Measurements from ENCODE around the gene COL4A6.
"Not testable (repeated sequence)": the region's sequence is repeated elsewhere in the genome, so short reads cannot be mapped to it uniquely, and the experiment has no call there.

The COL4A6 gene

GRCh38 chrX:108415146-108415545, 23.1 kb downstream of the COL4A6 start:
- H3K4me3 ChIP-seq (ENCODE audit: low read length): no peak overlapping the region
- DNase-seq (ENCODE audit: low read depth): no peak
- no peak for TF ChIP-seq CTCF (IDR thresholded peaks at IDR 0.05; ENCODE audit: insufficient read depth, low read depth, low read length, missing control alignments)

GRCh38 chrX:108412783-108413182, 25.4 kb downstream of the COL4A6 start:
- DNase-seq (ENCODE audit: low read depth): peak; percentile 33
- TF ChIP-seq CTCF (IDR thresholded peaks at IDR 0.05; ENCODE audit: insufficient read depth, low read depth, low read length, missing control alignments): no peak
- no peak overlapping the region for H3K4me3 ChIP-seq (ENCODE audit: low read length)

- peak; percentile 84 for DNase-seq (ENCODE audit: low read depth)
- TF ChIP-seq CTCF (IDR thresholded peaks at IDR 0.05; ENCODE audit: insufficient read depth, low read depth, low read length, missing control alignments): no peak
- H3K4me3 ChIP-seq (ENCODE audit: low read length): no peak overlapping the region
Measured at GRCh38 chrX:108399418-108400165, 38.6 kb downstream of the COL4A6 start.

- peak overlapping the region; percentile 25 for H3K4me3 ChIP-seq (ENCODE audit: low read length)
- TF ChIP-seq CTCF (IDR thresholded peaks at IDR 0.05; ENCODE audit: insufficient read depth, low read depth, low read length, missing control alignments): no peak
- peak; percentile 86 for DNase-seq (ENCODE audit: low read depth)
Measured at GRCh38 chrX:108397627-108398391, 40.4 kb downstream of the COL4A6 start.

- no peak for DNase-seq (ENCODE audit: low read depth)
- H3K4me3 ChIP-seq (ENCODE audit: low read length): no peak overlapping the region
- TF ChIP-seq CTCF (IDR thresholded peaks at IDR 0.05; ENCODE audit: insufficient read depth, low read depth, low read length, missing control alignments): no peak
Measured at GRCh38 chrX:108396986-108397385, 41.2 kb downstream of the COL4A6 start.

DNA sequence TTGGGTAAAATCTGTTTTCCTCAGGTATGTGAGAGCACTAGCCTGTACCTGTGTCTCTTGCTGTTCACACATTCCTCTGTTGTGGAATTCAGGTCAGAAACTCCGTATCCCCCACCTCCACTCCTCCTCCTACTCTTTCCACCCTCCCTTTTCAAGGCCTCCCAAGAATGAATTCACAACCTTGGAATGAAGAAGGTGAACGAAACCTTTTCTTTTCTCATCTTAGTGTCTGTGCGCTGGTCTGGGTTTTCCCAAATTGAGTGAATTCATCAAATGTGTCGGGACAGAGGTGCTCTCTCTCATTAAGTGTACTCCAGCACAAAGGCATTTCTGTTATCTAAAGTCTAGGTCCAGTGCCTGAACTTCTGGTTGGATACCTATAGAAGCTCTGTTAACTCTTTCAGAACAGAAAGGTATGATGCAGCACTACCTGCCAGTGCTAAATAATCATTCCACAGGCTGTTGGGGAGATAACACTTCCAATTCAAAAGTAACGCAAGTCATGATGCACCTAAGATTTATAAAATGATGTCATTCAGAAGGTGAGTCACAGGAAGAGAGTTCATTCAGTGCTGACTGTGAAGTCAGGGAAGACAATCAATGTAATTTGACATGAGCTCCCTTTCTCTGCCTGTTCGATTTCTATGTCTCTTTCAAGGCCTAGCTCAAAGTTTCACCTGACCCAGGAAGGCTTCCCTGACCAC, 41.9 kb downstream of the COL4A6 start:
- DNase-seq (ENCODE audit: low read depth): peak; percentile 87
- no peak for TF ChIP-seq CTCF (IDR thresholded peaks at IDR 0.05; ENCODE audit: insufficient read depth, low read depth, low read length, missing control alignments)
- no peak overlapping the region for H3K4me3 ChIP-seq (ENCODE audit: low read length)

DNA sequence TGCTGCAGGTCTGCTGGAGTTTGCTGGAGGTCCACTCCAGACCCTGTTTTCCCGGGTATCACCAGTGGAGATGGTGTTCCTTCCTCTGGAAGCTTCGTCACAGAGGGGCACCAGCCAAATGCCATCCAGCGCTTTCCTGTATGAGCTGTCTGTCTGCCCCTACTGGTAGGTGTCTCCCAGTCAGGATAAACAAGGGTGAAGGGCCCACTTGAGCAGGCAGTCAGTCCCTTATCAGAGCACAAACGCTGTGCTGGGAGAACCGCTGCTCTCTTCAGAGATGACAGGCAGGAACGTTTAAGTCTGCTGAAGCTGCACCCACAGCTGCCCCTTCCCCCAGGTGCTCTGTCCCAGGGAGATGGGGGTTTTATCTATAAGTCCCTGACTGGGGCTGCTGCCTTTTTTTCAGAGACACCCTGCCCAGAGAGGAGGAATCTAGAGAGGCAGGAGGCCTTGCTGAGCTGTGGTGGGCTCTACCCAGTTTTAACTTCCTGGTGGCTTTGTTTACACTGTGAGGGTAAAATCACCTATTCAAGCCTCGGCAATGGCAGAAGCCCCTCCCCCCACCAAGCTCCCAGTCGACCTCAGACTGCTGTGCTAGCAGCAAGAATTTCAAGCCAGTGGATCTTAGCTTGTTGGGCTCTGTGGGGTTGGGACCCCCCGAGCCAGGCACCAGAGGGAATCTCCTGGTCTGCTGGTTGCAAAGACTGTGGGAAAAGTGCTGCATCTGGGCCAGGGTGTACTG, 47.1 kb downstream of the COL4A6 start:
- not testable (repeated sequence) for H3K4me3 ChIP-seq (ENCODE audit: low read length); DNase-seq (ENCODE audit: low read depth)
